Type B pancreatic cell (in vitro differentiated cells): ENCODE measurements around the gene PHC2. TPM values are rescaled to one million over a fixed set of nuclear protein-coding genes. Genes with fewer than 3 reads are reported as not detected.

Source experiments
- DNase-seq: peaks from one replicate; pipeline ENCODE4 v3.0.0; 2021; ENCODE audit warnings: mixed read lengths; ENCODE audit not compliant: unreplicated experiment; ENCODE audit errors: extremely low spot score
- H3K27ac Mint-ChIP-seq: 2 replicates; pipeline ENCODE4 v1.8.0; 2021; ENCODE audit warnings: mild to moderate bottlenecking, mixed read lengths
- H3K27me3 Mint-ChIP-seq: 2 replicates; pipeline ENCODE4 v1.8.0; 2021; ENCODE audit warnings: mixed read lengths
- H3K36me3 Mint-ChIP-seq: 2 replicates; pipeline ENCODE4 v1.8.0; 2021; ENCODE audit warnings: mixed read lengths
- H3K4me1 Mint-ChIP-seq: one replicate; pipeline ENCODE4 v1.8.0; 2021; ENCODE audit warnings: mixed read lengths; ENCODE audit not compliant: unreplicated experiment
- H3K4me3 Mint-ChIP-seq: 2 replicates; pipeline ENCODE4 v1.8.0; 2021; ENCODE audit warnings: mild to moderate bottlenecking, mixed read lengths
- H3K9me3 Mint-ChIP-seq: 2 replicates; pipeline ENCODE4 v1.8.0; 2021; ENCODE audit warnings: mixed read lengths
- total RNA-seq: library from RNA; stranded (reverse); gene quantifications from 2 replicates; pipeline ENCODE4 v1.2.1, GENCODE V29; 2021; ENCODE audit warnings: low replicate concordance
- TF ChIP-seq, protein P1 (sequence below): fragments of 200-600 bp; sonication (generic); conservative IDR thresholded peaks from 2 replicates; pipeline ENCODE4 v1.5.0; 2021; ENCODE audit warnings: antibody characterized with exemption, mild to moderate bottlenecking

The PHC2 gene
- total RNA-seq, 1 donor from 2014 or later = 106 TPM

DNA sequence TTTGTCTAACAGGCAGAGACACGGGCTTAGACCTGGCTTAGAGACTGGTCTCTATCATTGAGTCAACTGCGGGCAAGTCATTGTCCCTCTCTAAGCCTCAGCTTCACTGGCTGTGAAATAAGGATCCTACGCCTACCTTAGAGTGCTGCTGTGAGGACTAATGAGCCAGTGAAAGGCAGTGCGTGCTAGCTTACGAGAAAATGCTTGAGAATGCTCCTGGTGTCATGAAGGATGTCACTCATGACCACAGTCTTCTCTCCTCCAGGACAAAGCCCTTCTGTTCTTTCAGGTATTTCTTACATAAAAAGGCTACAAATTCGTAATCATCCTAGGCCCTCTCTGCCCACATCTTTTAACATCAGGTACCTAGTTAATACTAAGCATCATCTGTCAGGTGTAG lies 93.5 kb downstream of the PHC2 start:
- TF ChIP-seq, protein P1, sequence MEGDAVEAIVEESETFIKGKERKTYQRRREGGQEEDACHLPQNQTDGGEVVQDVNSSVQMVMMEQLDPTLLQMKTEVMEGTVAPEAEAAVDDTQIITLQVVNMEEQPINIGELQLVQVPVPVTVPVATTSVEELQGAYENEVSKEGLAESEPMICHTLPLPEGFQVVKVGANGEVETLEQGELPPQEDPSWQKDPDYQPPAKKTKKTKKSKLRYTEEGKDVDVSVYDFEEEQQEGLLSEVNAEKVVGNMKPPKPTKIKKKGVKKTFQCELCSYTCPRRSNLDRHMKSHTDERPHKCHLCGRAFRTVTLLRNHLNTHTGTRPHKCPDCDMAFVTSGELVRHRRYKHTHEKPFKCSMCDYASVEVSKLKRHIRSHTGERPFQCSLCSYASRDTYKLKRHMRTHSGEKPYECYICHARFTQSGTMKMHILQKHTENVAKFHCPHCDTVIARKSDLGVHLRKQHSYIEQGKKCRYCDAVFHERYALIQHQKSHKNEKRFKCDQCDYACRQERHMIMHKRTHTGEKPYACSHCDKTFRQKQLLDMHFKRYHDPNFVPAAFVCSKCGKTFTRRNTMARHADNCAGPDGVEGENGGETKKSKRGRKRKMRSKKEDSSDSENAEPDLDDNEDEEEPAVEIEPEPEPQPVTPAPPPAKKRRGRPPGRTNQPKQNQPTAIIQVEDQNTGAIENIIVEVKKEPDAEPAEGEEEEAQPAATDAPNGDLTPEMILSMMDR = no peak
- Mint-ChIP-seq H3K4me1 (peaks cover 57% of the 10 kb centered on the region), H3K27me3 (no peaks in the 10 kb centered on the region), H3K9me3 (no peaks in the 10 kb centered on the region), H3K4me3 (peak overlapping the region; percentile 71), H3K36me3 (peaks cover 17% of the 10 kb centered on the region), H3K27ac (peak overlapping the region; percentile 93)
- no peak for DNase-seq

DNA sequence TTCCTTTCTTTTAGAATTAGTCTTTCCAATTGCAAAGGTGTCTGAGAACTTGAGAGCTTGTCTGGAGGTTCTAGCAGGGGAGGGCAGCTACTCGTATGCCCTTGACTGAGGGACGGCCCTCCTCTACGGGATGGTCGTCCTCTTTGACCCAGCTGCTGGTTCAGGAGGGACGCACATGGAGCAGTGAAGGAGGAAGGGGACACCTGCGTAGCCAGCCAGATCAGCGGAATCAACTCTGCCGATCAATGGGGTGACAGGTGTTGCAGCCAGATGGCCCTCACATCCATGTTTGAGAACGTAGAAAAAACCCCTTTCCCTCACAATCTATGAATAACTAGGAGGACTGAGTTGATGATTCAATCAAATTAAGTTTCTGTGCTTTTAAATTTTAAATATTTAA lies 94.3 kb downstream of the PHC2 start:
- peaks cover 20% of the 10 kb centered on the region for H3K36me3 Mint-ChIP-seq
- H3K4me1 Mint-ChIP-seq = peaks cover 51% of the 10 kb centered on the region
- peak overlapping the region; percentile 62 for H3K27ac Mint-ChIP-seq
- H3K4me3 Mint-ChIP-seq = no peak overlapping the region
- H3K27me3 Mint-ChIP-seq = no peaks in the 10 kb centered on the region
- no peaks in the 10 kb centered on the region for H3K9me3 Mint-ChIP-seq
- TF ChIP-seq, protein P1 = no peak
- DNase-seq = no peak

DNA sequence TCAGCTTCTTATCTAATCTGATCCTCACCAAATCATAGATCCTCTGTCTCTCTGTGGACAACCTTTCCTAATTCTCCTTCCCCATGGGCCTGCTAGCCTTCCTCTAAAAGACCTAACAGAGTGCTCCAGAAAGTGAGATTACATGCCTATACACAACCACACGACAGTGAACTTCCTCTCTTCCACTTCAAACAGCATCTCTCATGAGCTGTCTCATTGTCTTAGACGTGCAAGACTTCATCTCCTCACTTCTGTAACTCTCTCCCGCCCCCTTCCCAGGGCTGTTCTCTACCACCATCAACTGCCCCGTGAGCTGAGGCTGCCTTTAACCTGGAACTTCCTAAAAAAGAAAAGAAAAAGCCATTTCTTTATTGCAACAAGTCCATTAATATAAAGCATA lies 95.9 kb downstream of the PHC2 start:
- peak overlapping the region; percentile 24 for H3K27ac Mint-ChIP-seq
- H3K9me3 Mint-ChIP-seq = no peaks in the 10 kb centered on the region
- TF ChIP-seq, protein P1 = no peak
- no peak overlapping the region for H3K4me3 Mint-ChIP-seq
- peaks cover 15% of the 10 kb centered on the region for H3K36me3 Mint-ChIP-seq
- no peak for DNase-seq
- peaks cover 39% of the 10 kb centered on the region for H3K4me1 Mint-ChIP-seq
- no peaks in the 10 kb centered on the region for H3K27me3 Mint-ChIP-seq

DNA sequence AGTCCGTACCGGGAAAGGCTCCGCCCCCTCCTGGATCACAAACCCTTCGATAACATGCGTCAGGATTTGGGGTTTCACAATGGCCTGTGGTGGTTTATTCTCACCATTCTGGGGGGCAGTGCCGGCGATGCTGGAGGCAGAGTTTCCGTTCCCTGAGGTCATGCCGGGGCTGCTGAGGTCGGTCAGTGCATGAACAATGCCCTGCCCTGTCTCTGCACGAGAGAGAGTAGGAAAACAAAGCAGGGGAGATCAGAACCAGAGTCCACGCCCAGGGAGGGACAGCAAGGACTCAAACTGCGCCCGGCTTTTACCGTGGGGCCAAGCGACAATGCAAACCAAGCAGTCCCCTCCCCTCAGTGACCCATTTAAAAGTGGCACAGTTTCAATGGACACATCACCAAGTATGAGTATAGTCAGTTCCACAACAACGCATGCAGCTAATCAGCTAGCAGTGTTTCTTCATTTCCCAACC lies 96.8 kb downstream of the PHC2 start:
- Mint-ChIP-seq H3K27ac (peak overlapping the region; percentile 57), H3K27me3 (no peaks in the 10 kb centered on the region), H3K9me3 (no peaks in the 10 kb centered on the region), H3K36me3 (peaks cover 21% of the 10 kb centered on the region), H3K4me3 (no peak overlapping the region), H3K4me1 (peaks cover 33% of the 10 kb centered on the region)
- TF ChIP-seq, protein P1 = no peak
- DNase-seq = no peak

DNA sequence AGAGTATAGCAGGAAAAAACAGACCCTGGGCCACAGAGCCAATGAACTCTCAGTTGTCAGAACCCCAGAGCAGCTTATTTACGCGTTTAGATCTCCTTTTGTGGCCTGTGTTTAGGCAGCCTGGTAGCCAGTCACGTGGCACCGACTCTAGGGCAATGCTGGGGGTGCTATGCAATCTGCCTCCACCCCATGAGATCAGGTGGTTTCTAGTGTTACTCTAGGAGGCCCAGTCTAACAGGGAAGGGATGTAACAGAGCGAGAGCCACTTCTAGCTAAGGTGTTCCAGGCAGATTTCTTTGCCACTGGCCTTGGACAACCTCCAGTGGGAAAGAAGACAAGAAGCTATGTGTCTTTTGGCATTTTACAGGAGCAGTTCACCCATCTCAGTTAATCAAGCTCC lies 98.0 kb downstream of the PHC2 start:
- H3K4me1 Mint-ChIP-seq = peaks cover 20% of the 10 kb centered on the region
- peak overlapping the region; percentile 36 for H3K27ac Mint-ChIP-seq
- H3K36me3 Mint-ChIP-seq = peaks cover 29% of the 10 kb centered on the region
- H3K4me3 Mint-ChIP-seq = no peak overlapping the region
- H3K27me3 Mint-ChIP-seq = no peaks in the 10 kb centered on the region
- TF ChIP-seq, protein P1 = no peak
- no peaks in the 10 kb centered on the region for H3K9me3 Mint-ChIP-seq
- DNase-seq = no peak

DNA sequence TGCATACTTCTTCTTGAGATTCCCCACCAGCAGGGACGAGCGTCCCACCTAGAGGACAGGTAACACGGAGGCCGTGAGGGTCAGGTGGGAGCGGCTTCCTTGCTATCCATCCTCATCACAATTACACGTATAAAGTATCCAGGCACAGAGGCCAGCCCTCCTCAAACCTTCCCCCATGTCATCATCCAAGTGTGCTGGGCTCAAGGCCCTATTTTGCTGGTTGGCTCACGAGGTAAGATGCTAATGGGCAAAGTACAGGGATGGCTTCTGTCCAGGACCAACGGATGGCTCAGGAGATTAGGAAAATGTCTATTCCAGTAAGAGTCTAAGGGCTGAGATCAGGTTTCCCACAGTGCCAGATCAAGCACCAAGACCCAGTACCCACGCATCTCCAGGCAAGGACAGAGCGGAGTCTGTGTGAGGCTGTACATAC lies 98.5 kb downstream of the PHC2 start:
- peaks cover 29% of the 10 kb centered on the region for H3K36me3 Mint-ChIP-seq

More for the DNA sequence above, 98.5 kb downstream of the PHC2 start:
- no peak for DNase-seq
- no peak overlapping the region for H3K4me3 Mint-ChIP-seq
- TF ChIP-seq, protein P1 = no peak
- no peaks in the 10 kb centered on the region for H3K9me3 Mint-ChIP-seq
- peaks cover 16% of the 10 kb centered on the region for H3K4me1 Mint-ChIP-seq
- no peaks in the 10 kb centered on the region for H3K27me3 Mint-ChIP-seq
- peak overlapping the region; percentile 36 for H3K27ac Mint-ChIP-seq
